IPS DF 6.9 (cell line): Measurements from ENCODE around the gene TAF11L2.
"Not testable (repeated sequence)": the region's sequence is repeated elsewhere in the genome, so short reads cannot be mapped to it uniquely, and the experiment has no call there.

Source experiments
- DNase-seq: peaks from one replicate; pipeline ENCODE4 v3.0.0-alpha.2; 2013; ENCODE audit warnings: low read depth, low spot score
- H3K27ac ChIP-seq: one replicate; pipeline ENCODE4 v1.5.1; 2013; ENCODE audit warnings: low read length, control low read depth
- H3K27me3 ChIP-seq: 2 replicates; pipeline ENCODE4 v1.6.1; 2013; ENCODE audit warnings: mild to moderate bottlenecking, low read length; ENCODE audit not compliant: control insufficient read depth, insufficient read depth
- H3K36me3 ChIP-seq: 2 replicates; pipeline ENCODE4 v1.6.1; 2013; ENCODE audit warnings: low read length; ENCODE audit not compliant: control insufficient read depth, insufficient read depth
- H3K4me1 ChIP-seq: 2 replicates; pipeline ENCODE4 v1.6.1; 2013; ENCODE audit warnings: low read length; ENCODE audit not compliant: control insufficient read depth, insufficient read depth
- H3K4me3 ChIP-seq: 2 replicates; pipeline ENCODE4 v1.5.1; 2013; ENCODE audit warnings: mild to moderate bottlenecking, low read length
- H3K9me3 ChIP-seq: 2 replicates; pipeline ENCODE4 v1.6.1; 2013; ENCODE audit warnings: low read length, inconsistent platforms; ENCODE audit not compliant: control insufficient read depth, insufficient read depth
- WGBS: extraction: QIAGEN DNeasy Blood & Tissue Kit; methylation state at CpG from one replicate; pipeline ENCODE4 v1.1.7; 2013; ENCODE audit warnings: mixed read lengths, missing lambda C conversion rate; ENCODE audit not compliant: insufficient read length, insufficient coverage; 5-methylcytosine and 5-hydroxymethylcytosine counted together

The TAF11L2 gene

GRCh38 chr5:17497931-17498330 lies at the start of gene TAF11L2:
TSS of gene TAF11L2 (plus strand) at chr5:17498231.
- H3K36me3 ChIP-seq, H3K4me3 ChIP-seq, DNase-seq, H3K27me3 ChIP-seq, H3K27ac ChIP-seq, H3K9me3 ChIP-seq, H3K4me1 ChIP-seq: not testable (repeated sequence)
- WGBS, result no CpG with 5 or more reads among the region's 8 CpGs

GRCh38 chr5:17448877-17449276 lies 49.2 kb upstream of the TAF11L2 start:
- Histone ChIP-seq H3K4me1 (no peaks in the 10 kb centered on the region), H3K4me3 (no peak overlapping the region), H3K27ac (no peak overlapping the region), H3K27me3 (no peaks in the 10 kb centered on the region), H3K36me3 (no peaks in the 10 kb centered on the region), H3K9me3 (no peaks in the 10 kb centered on the region)
- no CpG with 5 or more reads among the region's 3 CpGs for WGBS
- DNase-seq, result no peak

- H3K4me3 ChIP-seq, result no peak overlapping the region
- H3K27me3 ChIP-seq, result no peaks in the 10 kb centered on the region
- no peak overlapping the region for H3K27ac ChIP-seq
- H3K36me3 ChIP-seq, result no peaks in the 10 kb centered on the region
- no peaks in the 10 kb centered on the region for H3K4me1 ChIP-seq
- WGBS, result no CpG with 5 or more reads among the region's 4 CpGs
- no peak for DNase-seq
- no peaks in the 10 kb centered on the region for H3K9me3 ChIP-seq
These were observed 45.1 kb upstream of the TAF11L2 start for GRCh38 chr5:17452936-17453335.

GRCh38 chr5:17455942-17456341 lies 42.1 kb upstream of the TAF11L2 start:
- Histone ChIP-seq H3K9me3 (no peaks in the 10 kb centered on the region), H3K27me3 (no peaks in the 10 kb centered on the region), H3K4me1 (no peaks in the 10 kb centered on the region), H3K4me3 (no peak overlapping the region), H3K36me3 (no peaks in the 10 kb centered on the region), H3K27ac (no peak overlapping the region)
- WGBS, result 100% methylated on average over 1 of the region's 3 CpGs
- DNase-seq, result no peak

GRCh38 chr5:17461793-17462192 lies 36.2 kb upstream of the TAF11L2 start:
- Histone ChIP-seq H3K27me3 (no peaks in the 10 kb centered on the region), H3K36me3 (no peaks in the 10 kb centered on the region), H3K4me3 (no peak overlapping the region), H3K9me3 (no peaks in the 10 kb centered on the region), H3K27ac (no peak overlapping the region), H3K4me1 (no peaks in the 10 kb centered on the region)
- no peak for DNase-seq
- WGBS, result no CpG with 5 or more reads among the region's 6 CpGs

- no peaks in the 10 kb centered on the region for H3K4me1 ChIP-seq
These were observed 34.4 kb upstream of the TAF11L2 start for GRCh38 chr5:17463653-17464052.

GRCh38 chr5:17470064-17470463 lies 28.0 kb upstream of the TAF11L2 start:
- Histone ChIP-seq H3K36me3 (no peaks in the 10 kb centered on the region), H3K4me3 (no peak overlapping the region), H3K9me3 (no peaks in the 10 kb centered on the region), H3K4me1 (no peaks in the 10 kb centered on the region), H3K27me3 (no peaks in the 10 kb centered on the region), H3K27ac (no peak overlapping the region)
- no peak for DNase-seq

More at GRCh38 chr5:17463653-17464052, 34.4 kb upstream of the TAF11L2 start:
- no peak for DNase-seq
- H3K27me3 ChIP-seq, result no peaks in the 10 kb centered on the region
- no peaks in the 10 kb centered on the region for H3K9me3 ChIP-seq
- H3K27ac ChIP-seq, result no peak overlapping the region
- no peak overlapping the region for H3K4me3 ChIP-seq
- H3K36me3 ChIP-seq, result no peaks in the 10 kb centered on the region
- WGBS, result no CpG with 5 or more reads among the region's 5 CpGs

- not testable (repeated sequence) for H3K27me3 ChIP-seq, H3K27ac ChIP-seq, H3K9me3 ChIP-seq, H3K4me1 ChIP-seq, DNase-seq, H3K4me3 ChIP-seq, H3K36me3 ChIP-seq
These were observed 23.0 kb upstream of the TAF11L2 start for GRCh38 chr5:17475064-17475463.

GRCh38 chr5:17477043-17477442 lies 21.0 kb upstream of the TAF11L2 start:
- Histone ChIP-seq H3K27me3 (no peaks in the 10 kb centered on the region), H3K9me3 (no peaks in the 10 kb centered on the region), H3K36me3 (no peaks in the 10 kb centered on the region), H3K27ac (no peak overlapping the region), H3K4me3 (no peak overlapping the region), H3K4me1 (peaks cover 2% of the 10 kb centered on the region; the same call in 1 of the 2 replicates)
- DNase-seq, result no peak
- no CpG with 5 or more reads among the region's 3 CpGs for WGBS

- WGBS, result no CpG with 5 or more reads among the region's 7 CpGs
- no peaks in the 10 kb centered on the region for H3K27me3 ChIP-seq
- H3K36me3 ChIP-seq, result no peaks in the 10 kb centered on the region
- no peak overlapping the region for H3K27ac ChIP-seq
- peaks cover 2% of the 10 kb centered on the region; the same call in 1 of the 2 replicates for H3K4me1 ChIP-seq
- no peaks in the 10 kb centered on the region for H3K9me3 ChIP-seq
- no peak for DNase-seq
- H3K4me3 ChIP-seq, result no peak overlapping the region
These were observed 20.3 kb upstream of the TAF11L2 start for GRCh38 chr5:17477573-17478265.

- no peak overlapping the region for H3K27ac ChIP-seq
- H3K4me1 ChIP-seq, result peaks cover 2% of the 10 kb centered on the region; the same call in 1 of the 2 replicates
- no peaks in the 10 kb centered on the region for H3K36me3 ChIP-seq
- WGBS, result no CpG with 5 or more reads among the region's 4 CpGs
- H3K4me3 ChIP-seq, result no peak overlapping the region
- H3K9me3 ChIP-seq, result no peaks in the 10 kb centered on the region
- DNase-seq, result no peak
- no peaks in the 10 kb centered on the region for H3K27me3 ChIP-seq
These were observed 16.7 kb upstream of the TAF11L2 start for GRCh38 chr5:17481378-17481777.
